ENCODE measurements around the gene B3GNT7.

B3GNT7 gene

DNA sequence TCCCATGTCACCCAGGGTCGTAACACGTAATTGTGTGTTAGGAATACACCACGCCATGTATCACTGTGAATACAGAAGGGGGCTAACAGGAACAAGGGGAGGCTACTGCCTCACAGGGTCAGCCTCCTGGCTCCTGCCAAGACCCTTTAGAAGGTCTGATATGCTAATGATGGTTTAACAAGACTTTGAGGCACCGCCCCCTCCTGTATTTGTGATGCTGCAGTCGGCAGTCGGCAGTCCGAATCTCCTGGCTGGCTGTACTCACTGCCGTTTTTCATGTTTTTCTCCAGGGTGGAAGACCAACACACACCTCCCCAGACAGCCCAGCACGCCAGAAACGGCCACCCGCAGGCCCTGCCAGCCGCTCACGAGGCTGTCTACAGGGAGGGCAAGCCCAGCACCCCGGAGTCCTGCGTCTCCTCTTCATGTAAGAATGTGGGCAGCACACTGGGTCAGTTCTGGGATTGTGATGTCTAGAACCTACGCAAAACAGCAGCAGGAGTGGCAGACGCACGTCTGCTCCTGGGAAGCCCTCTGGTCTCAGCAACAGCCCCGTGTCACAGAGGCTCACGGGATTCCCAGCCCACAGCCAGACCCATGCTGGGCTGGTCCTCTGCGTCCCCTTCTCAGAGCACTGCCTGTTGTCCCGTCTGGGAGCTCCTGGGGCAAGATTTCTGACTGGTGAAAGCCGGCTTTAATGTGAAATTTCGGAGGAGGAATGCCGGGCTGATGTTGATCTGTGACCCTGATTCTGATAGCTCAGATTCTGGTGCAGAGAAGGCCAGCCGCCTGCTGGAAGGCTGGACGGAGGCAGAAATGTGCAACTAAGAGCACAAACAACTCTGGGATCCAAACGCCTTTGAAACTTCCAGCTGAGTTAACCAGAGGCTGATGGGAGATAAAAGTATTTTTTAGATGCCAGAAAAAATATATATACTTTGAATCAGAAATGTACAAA, 39.7 kb upstream of the B3GNT7 start:
- H3K4me3 ChIP-seq (ENCODE audit: insufficient read depth in 1 of 2, low read depth in 1 of 2, low read length in 2 of 2) = no peak overlapping the region
- H2AFZ ChIP-seq (ENCODE audit: low read depth, low read length) = no peak overlapping the region
- H2BK15ac ChIP-seq (ENCODE audit: low read depth, poor library complexity, severe bottlenecking) = peak overlapping the region; percentile 18
- no peak overlapping the region for H2BK12ac ChIP-seq (ENCODE audit: low read length in 2 of 2)
- H3K27ac ChIP-seq (ENCODE audit: low read length, poor library complexity, severe bottlenecking) = no peak overlapping the region
- H2BK120ac ChIP-seq (ENCODE audit: low read depth, low read length) = no peak overlapping the region
- H3K23ac ChIP-seq (ENCODE audit: low read length in 2 of 2) = no peak overlapping the region
- no peaks in the 10 kb centered on the region for H3K27me3 ChIP-seq (ENCODE audit: control insufficient read depth in 1 of 2, insufficient read depth in 1 of 2, low read length in 2 of 2)
- peak overlapping the region; percentile 58 for H4K91ac ChIP-seq (ENCODE audit: low read length)
- no peak overlapping the region for H2BK5ac ChIP-seq (ENCODE audit: low read depth, low read length, poor library complexity, severe bottlenecking)
- H3K79me1 ChIP-seq (replicated peaks; ENCODE audit: low read length, poor library complexity, severe bottlenecking) = no peaks in the 10 kb centered on the region
- peak overlapping the region; percentile 2 for H4K8ac ChIP-seq (ENCODE audit: low read length)
- peaks cover 30 to 33% of the 10 kb centered on the region in 2 experiments for H3K36me3 ChIP-seq (ENCODE audit: control insufficient read depth in 1 of 2, insufficient read depth in 2 of 2, low read depth in 1 of 2, low read length in 2 of 2)
- peaks cover 18% of the 10 kb centered on the region for H3K4me1 ChIP-seq (ENCODE audit: control insufficient read depth, insufficient read depth, low read depth, low read length)
- no peak overlapping the region for H3K18ac ChIP-seq (ENCODE audit: low read depth in 1 of 2, low read length in 2 of 2)
- H2AK5ac ChIP-seq (ENCODE audit: low read length, severe bottlenecking) = no peak overlapping the region
- H3K9me3 ChIP-seq (ENCODE audit: control insufficient read depth, low read length) = no peaks in the 10 kb centered on the region
- WGBS = 87% methylated on average over 28 of the region's 28 CpGs
- H3K9ac ChIP-seq (ENCODE audit: low read length) = no peak overlapping the region
- H3K4ac ChIP-seq (ENCODE audit: low read depth in 1 of 2, low read length in 2 of 2) = no peak overlapping the region
- H3K4me2 ChIP-seq (ENCODE audit: low read length, poor library complexity, severe bottlenecking) = no peak overlapping the region
- DNase-seq = no peak
- no peak overlapping the region for H3K14ac ChIP-seq (ENCODE audit: low read length in 2 of 2)

DNA sequence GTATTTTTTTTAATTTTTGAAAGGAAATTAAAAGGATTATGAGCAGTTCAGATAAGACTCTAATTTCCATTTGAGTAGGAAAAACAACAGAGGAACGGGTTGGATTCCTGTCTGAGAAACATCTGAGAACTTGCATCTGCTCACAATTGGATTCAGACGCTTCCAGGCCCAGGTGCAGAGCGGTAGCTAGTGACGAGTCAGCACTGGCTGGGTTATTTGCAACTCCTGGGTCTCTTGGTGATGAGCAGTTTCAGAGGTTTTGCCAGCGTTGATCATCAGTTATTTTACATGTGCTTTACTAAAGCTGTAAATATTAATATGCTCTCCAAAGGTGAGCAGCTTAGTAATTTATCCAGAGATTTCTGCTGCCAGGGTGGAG, 39.1 kb upstream of the B3GNT7 start:
- Histone ChIP-seq H2BK120ac (ENCODE audit: low read depth, low read length) (no peak overlapping the region), H3K4me1 (ENCODE audit: control insufficient read depth, insufficient read depth, low read depth, low read length) (peaks cover 18% of the 10 kb centered on the region), H3K18ac (ENCODE audit: low read depth in 1 of 2, low read length in 2 of 2) (no peak overlapping the region), H2BK15ac (ENCODE audit: low read depth, poor library complexity, severe bottlenecking) (no peak overlapping the region), H3K23ac (ENCODE audit: low read length in 2 of 2) (no peak overlapping the region), H3K27ac (ENCODE audit: low read length, poor library complexity, severe bottlenecking) (no peak overlapping the region), H3K79me1 (replicated peaks; ENCODE audit: low read length, poor library complexity, severe bottlenecking) (no peaks in the 10 kb centered on the region), H2AFZ (ENCODE audit: low read depth, low read length) (no peak overlapping the region), H3K36me3 (ENCODE audit: control insufficient read depth in 1 of 2, insufficient read depth in 2 of 2, low read depth in 1 of 2, low read length in 2 of 2) (peaks cover 35 to 38% of the 10 kb centered on the region in 2 experiments), H3K14ac (ENCODE audit: low read length in 2 of 2) (no peak overlapping the region), H3K4me2 (ENCODE audit: low read length, poor library complexity, severe bottlenecking) (no peak overlapping the region), H2BK5ac (ENCODE audit: low read depth, low read length, poor library complexity, severe bottlenecking) (no peak overlapping the region), H3K9me3 (ENCODE audit: control insufficient read depth, low read length) (no peaks in the 10 kb centered on the region), H4K8ac (ENCODE audit: low read length) (no peak overlapping the region), H3K27me3 (ENCODE audit: control insufficient read depth in 1 of 2, insufficient read depth in 1 of 2, low read length in 2 of 2) (no peaks in the 10 kb centered on the region), H2AK5ac (ENCODE audit: low read length, severe bottlenecking) (no peak overlapping the region), H3K9ac (ENCODE audit: low read length) (no peak overlapping the region), H2BK12ac (ENCODE audit: low read length in 2 of 2) (no peak overlapping the region), H4K91ac (ENCODE audit: low read length) (no peak overlapping the region), H3K4ac (ENCODE audit: low read depth in 1 of 2, low read length in 2 of 2) (no peak overlapping the region), H3K4me3 (ENCODE audit: insufficient read depth in 1 of 2, low read depth in 1 of 2, low read length in 2 of 2) (no peak overlapping the region)
- no peak for DNase-seq
- WGBS = 87% methylated on average over 4 of the region's 5 CpGs

DNA sequence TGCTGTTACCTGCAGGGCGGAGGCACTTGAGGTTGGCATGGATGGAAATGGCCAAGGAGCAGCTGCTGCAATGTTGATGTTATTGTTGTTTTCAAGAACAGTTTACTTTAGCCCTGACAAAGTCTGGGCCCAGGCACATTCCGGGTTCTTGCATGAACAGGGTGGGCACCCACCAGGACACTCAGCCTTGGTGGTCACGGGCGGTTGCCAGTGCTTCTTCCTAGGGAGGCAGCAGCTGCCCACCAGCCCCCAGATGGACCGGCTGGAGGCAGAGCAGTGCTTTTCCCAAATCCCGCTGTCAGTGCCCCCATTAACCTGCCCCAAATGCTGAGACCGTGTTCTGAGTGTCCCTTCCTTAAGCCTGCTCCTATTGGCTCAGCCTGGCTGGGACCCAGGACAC, 38.5 kb upstream of the B3GNT7 start:
- Histone ChIP-seq H2BK15ac (ENCODE audit: low read depth, poor library complexity, severe bottlenecking) (no peak overlapping the region), H3K27ac (ENCODE audit: low read length, poor library complexity, severe bottlenecking) (no peak overlapping the region)

DNA sequence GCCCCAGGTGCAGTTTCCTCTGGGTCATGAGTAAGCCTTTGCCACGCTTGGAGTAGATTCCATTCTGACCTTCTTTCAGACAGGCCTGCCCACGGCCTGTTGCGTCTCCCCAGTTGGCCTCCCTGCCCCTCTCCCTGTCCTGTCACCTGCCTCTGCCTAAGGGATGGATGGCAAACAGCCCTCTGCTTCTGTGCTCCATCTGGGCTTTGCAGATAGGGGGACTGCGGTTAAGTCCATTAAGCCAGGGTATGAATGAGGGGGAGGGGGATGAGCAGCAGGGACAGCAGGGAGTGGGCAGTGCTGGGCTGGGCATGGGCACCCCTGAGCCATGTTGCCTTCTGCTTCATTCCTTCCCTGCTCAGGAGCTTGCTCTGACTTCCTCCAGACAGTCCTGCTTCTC, 37.6 kb upstream of the B3GNT7 start:
- no peak overlapping the region for H4K91ac ChIP-seq (ENCODE audit: low read length)
- no peak overlapping the region for H3K9ac ChIP-seq (ENCODE audit: low read length)
- no peaks in the 10 kb centered on the region for H3K27me3 ChIP-seq (ENCODE audit: control insufficient read depth in 1 of 2, insufficient read depth in 1 of 2, low read length in 2 of 2)
- no peak overlapping the region for H3K18ac ChIP-seq (ENCODE audit: low read depth in 1 of 2, low read length in 2 of 2)
- H3K36me3 ChIP-seq (ENCODE audit: control insufficient read depth in 1 of 2, insufficient read depth in 2 of 2, low read depth in 1 of 2, low read length in 2 of 2) = peaks cover 49 to 50% of the 10 kb centered on the region in 2 experiments
- no peak overlapping the region for H2AK5ac ChIP-seq (ENCODE audit: low read length, severe bottlenecking)
- H3K4me2 ChIP-seq (ENCODE audit: low read length, poor library complexity, severe bottlenecking) = no peak overlapping the region
- peak overlapping the region in 1 of 2 experiments; percentile 20 for H3K4me3 ChIP-seq (ENCODE audit: insufficient read depth in 1 of 2, low read depth in 1 of 2, low read length in 2 of 2)
- H4K8ac ChIP-seq (ENCODE audit: low read length) = no peak overlapping the region
- H2BK120ac ChIP-seq (ENCODE audit: low read depth, low read length) = no peak overlapping the region
- no peak overlapping the region for H3K4ac ChIP-seq (ENCODE audit: low read depth in 1 of 2, low read length in 2 of 2)
- no peak overlapping the region for H2BK15ac ChIP-seq (ENCODE audit: low read depth, poor library complexity, severe bottlenecking)
- no peak overlapping the region for H3K14ac ChIP-seq (ENCODE audit: low read length in 2 of 2)
- H3K79me1 ChIP-seq (replicated peaks; ENCODE audit: low read length, poor library complexity, severe bottlenecking) = peaks cover 2% of the 10 kb centered on the region
- no peak overlapping the region for H2AFZ ChIP-seq (ENCODE audit: low read depth, low read length)
- no peak overlapping the region for H3K27ac ChIP-seq (ENCODE audit: low read length, poor library complexity, severe bottlenecking)
- no peak for DNase-seq
- no peak overlapping the region for H2BK5ac ChIP-seq (ENCODE audit: low read depth, low read length, poor library complexity, severe bottlenecking)
- H3K4me1 ChIP-seq (ENCODE audit: control insufficient read depth, insufficient read depth, low read depth, low read length) = peaks cover 18% of the 10 kb centered on the region
- H3K23ac ChIP-seq (ENCODE audit: low read length in 2 of 2) = no peak overlapping the region
- no peak overlapping the region for H2BK12ac ChIP-seq (ENCODE audit: low read length in 2 of 2)
- 94% methylated on average over 4 of the region's 4 CpGs for WGBS
- H3K9me3 ChIP-seq (ENCODE audit: control insufficient read depth, low read length) = no peaks in the 10 kb centered on the region

More for the DNA sequence above, 38.5 kb upstream of the B3GNT7 start:
- Histone ChIP-seq H3K4ac (ENCODE audit: low read depth in 1 of 2, low read length in 2 of 2) (no peak overlapping the region), H2AFZ (ENCODE audit: low read depth, low read length) (no peak overlapping the region), H4K8ac (ENCODE audit: low read length) (no peak overlapping the region), H3K9me3 (ENCODE audit: control insufficient read depth, low read length) (no peaks in the 10 kb centered on the region), H3K18ac (ENCODE audit: low read depth in 1 of 2, low read length in 2 of 2) (no peak overlapping the region), H3K4me3 (ENCODE audit: insufficient read depth in 1 of 2, low read depth in 1 of 2, low read length in 2 of 2) (no peak overlapping the region), H3K4me1 (ENCODE audit: control insufficient read depth, insufficient read depth, low read depth, low read length) (peaks cover 18% of the 10 kb centered on the region), H3K9ac (ENCODE audit: low read length) (no peak overlapping the region), H2AK5ac (ENCODE audit: low read length, severe bottlenecking) (no peak overlapping the region), H3K4me2 (ENCODE audit: low read length, poor library complexity, severe bottlenecking) (no peak overlapping the region), H3K14ac (ENCODE audit: low read length in 2 of 2) (no peak overlapping the region), H3K27me3 (ENCODE audit: control insufficient read depth in 1 of 2, insufficient read depth in 1 of 2, low read length in 2 of 2) (no peaks in the 10 kb centered on the region), H2BK12ac (ENCODE audit: low read length in 2 of 2) (no peak overlapping the region), H2BK120ac (ENCODE audit: low read depth, low read length) (no peak overlapping the region), H3K79me1 (replicated peaks; ENCODE audit: low read length, poor library complexity, severe bottlenecking) (peaks cover 1% of the 10 kb centered on the region), H3K23ac (ENCODE audit: low read length in 2 of 2) (no peak overlapping the region), H4K91ac (ENCODE audit: low read length) (no peak overlapping the region), H2BK5ac (ENCODE audit: low read depth, low read length, poor library complexity, severe bottlenecking) (no peak overlapping the region), H3K36me3 (ENCODE audit: control insufficient read depth in 1 of 2, insufficient read depth in 2 of 2, low read depth in 1 of 2, low read length in 2 of 2) (peaks cover 41% of the 10 kb centered on the region in 2 experiments)
- no peak for DNase-seq
- WGBS = 94% methylated on average over 7 of the region's 7 CpGs

Measured in mesenchymal stem cell (in vitro differentiated cells and primary cell).